Activated gamma-delta T cell treated with anti-CD3 and anti-CD28 coated beads, Interleukin-2, amount 50 U/mL, for 16 hours (primary cell): ENCODE measurements around the gene RGL3.
"Not testable (repeated sequence)": the region's sequence is repeated elsewhere in the genome, so short reads cannot be mapped to it uniquely, and the experiment has no call there.

Source experiments
- DNase-seq: peaks from one replicate; pipeline ENCODE4 v3.0.0-alpha.2; 2020; ENCODE audit warnings: low read depth

RGL3 gene

GRCh38 chr19:11420429-11421370, 1.6 kb upstream of the RGL3 start:
- no peak for DNase-seq

GRCh38 chr19:11418094-11418548, 993 bp downstream of the RGL3 start:
- no peak for DNase-seq

GRCh38 chr19:11416346-11417052, 2.6 kb downstream of the RGL3 start:
- no peak for DNase-seq

GRCh38 chr19:11414544-11414943, 4.6 kb downstream of the RGL3 start:
- no peak for DNase-seq

- DNase-seq = no peak
Observed at GRCh38 chr19:11410682-11411081, 8.4 kb downstream of the RGL3 start.

GRCh38 chr19:11408591-11408990, 10.5 kb downstream of the RGL3 start:
- DNase-seq = no peak

GRCh38 chr19:11406703-11407236, 12.3 kb downstream of the RGL3 start:
- not testable (repeated sequence) for DNase-seq

GRCh38 chr19:11405846-11406643, 13.1 kb downstream of the RGL3 start:
- no peak for DNase-seq

GRCh38 chr19:11404588-11405222, 14.4 kb downstream of the RGL3 start:
- DNase-seq = no peak

GRCh38 chr19:11401808-11402543, 17.1 kb downstream of the RGL3 start:
- no peak for DNase-seq

- DNase-seq = no peak
Observed at GRCh38 chr19:11400798-11401197, 18.3 kb downstream of the RGL3 start.

GRCh38 chr19:11399667-11400066, 19.4 kb downstream of the RGL3 start:
- no peak for DNase-seq

- no peak for DNase-seq
Observed at GRCh38 chr19:11397089-11397610, 22.0 kb downstream of the RGL3 start.

- DNase-seq = no peak
Observed at GRCh38 chr19:11390933-11391680, 28.0 kb downstream of the RGL3 start.

GRCh38 chr19:11390359-11390758, 28.8 kb downstream of the RGL3 start:
- DNase-seq = no peak

- no peak for DNase-seq
Observed at GRCh38 chr19:11387162-11388034, 31.7 kb downstream of the RGL3 start.

GRCh38 chr19:11384778-11385129, 34.4 kb downstream of the RGL3 start:
- DNase-seq = no peak

- DNase-seq = no peak
Observed at GRCh38 chr19:11383706-11384048, 35.4 kb downstream of the RGL3 start.
